GM12878 (cell line): ENCODE measurements around the gene ZNF148. TPM values are rescaled to one million over a fixed set of nuclear protein-coding genes. Genes with fewer than 3 reads are reported as not detected.

Experiments used
- ATAC-seq: fragments of 200-7000 bp; cut with Tn5 transposase; 3 replicates; pipeline ENCODE4 v1.9.1; 2020; ENCODE audit warnings: mild to moderate bottlenecking, moderate library complexity
- BruUV-seq: library from RNA; stranded (reverse); fragments of 400-500 nt; replicated peaks from 2 replicates; lab custom pipeline; 2021; lab: Mats Ljungman, UMichigan
- CTCF ChIA-PET: fragments of 300-600 bp; sonication (Branson Sonifier 250); formaldehyde crosslinking; extraction: SDS; loops from one replicate; lab custom pipeline; 2021; ENCODE audit warnings: inconsistent platforms; lab: Yijun Ruan, JAX
- POLR2A ChIA-PET: fragments of 350-600 bp; formaldehyde crosslinking; extraction: SDS; loops from one replicate; lab custom pipeline; 2021; ENCODE audit warnings: inconsistent platforms; lab: Charles Lee
- RAD21 ChIA-PET: fragments of 300-600 bp; sonication (Branson Sonifier 250); formaldehyde crosslinking; loops from one replicate; lab custom pipeline; 2023; ENCODE audit warnings: antibody characterized with exemption; ENCODE audit not compliant: unreplicated experiment; lab: Charles Lee
- SMC1A ChIA-PET: fragments of 300-600 bp; sonication (Branson Sonifier 250); formaldehyde crosslinking; loops from one replicate; lab custom pipeline; 2023; ENCODE audit not compliant: unreplicated experiment, uncharacterized antibody; lab: Charles Lee
- DNase-seq: peaks from one replicate; pipeline ENCODE4 v3.0.0-alpha.2; 2011; ENCODE audit warnings: low read depth, low spot score
- FAIRE-seq: peaks from 3 replicates; lab custom pipeline; 2011; peaks lifted over from hg19 to GRCh38; lab: Jason Lieb, UNC
- H2AFZ ChIP-seq: 2 replicates; pipeline ENCODE4 v1.6.0; 2011; ENCODE audit warnings: low read depth, low read length, control low read depth; ENCODE audit not compliant: control insufficient read depth
- H3K27ac ChIP-seq: 2 replicates; pipeline ENCODE4 v1.5.1; 2011; ENCODE audit warnings: control low read depth; ENCODE audit not compliant: control insufficient read depth, insufficient read depth
- H3K27me3 ChIP-seq, 2 experiments: replicated peaks in 1 of 2; 2 replicates each; pipeline versions ENCODE4 v1.6.0 to v1.6.1; 2011; ENCODE audit warnings: low read length in 1 of 2; ENCODE audit not compliant: control insufficient read depth in 2 of 2, insufficient read depth in 2 of 2
- H3K36me3 ChIP-seq, 2 experiments: 2 replicates each; pipeline ENCODE4 v1.5.1; 2011; ENCODE audit warnings: low read length in 1 of 2; ENCODE audit not compliant: control insufficient read depth in 2 of 2, insufficient read depth in 2 of 2
- H3K4me1 ChIP-seq: 2 replicates; pipeline ENCODE4 v1.6.1; 2011; ENCODE audit warnings: mild to moderate bottlenecking, low read length, moderate library complexity, mixed read lengths; ENCODE audit not compliant: control insufficient read depth, insufficient read depth
- H3K4me2 ChIP-seq: 2 replicates; pipeline ENCODE4 v1.6.0; 2011; ENCODE audit warnings: control low read depth; ENCODE audit not compliant: control insufficient read depth, insufficient read depth
- H3K4me3 ChIP-seq: fragments of 200-600 bp; sonication (generic); 2 replicates; pipeline ENCODE4 v1.5.1; 2016
- H3K79me2 ChIP-seq: 2 replicates; pipeline ENCODE4 v1.6.0; 2011; ENCODE audit warnings: low read length; ENCODE audit not compliant: control insufficient read depth, insufficient read depth
- H3K9ac ChIP-seq: 2 replicates; pipeline ENCODE4 v1.8.0; 2011; ENCODE audit warnings: low read length, control low read depth, mixed read lengths; ENCODE audit not compliant: control insufficient read depth, insufficient read depth
- H3K9me3 ChIP-seq: replicated peaks from 3 replicates; pipeline ENCODE4 v1.5.1; 2011; ENCODE audit warnings: mild to moderate bottlenecking, low read length; ENCODE audit not compliant: control insufficient read depth, insufficient read depth
- H4K20me1 ChIP-seq: 2 replicates; pipeline ENCODE4 v1.6.0; 2011; ENCODE audit not compliant: control insufficient read depth, insufficient read depth
- CUX1 ChIP-seq: IDR thresholded peaks from 2 replicates; pipeline ENCODE4 v1.6.1; 2012; ENCODE audit warnings: improper control_type of control experiment, low read depth, low read length; ENCODE audit not compliant: insufficient replicate concordance
- EP300 ChIP-seq, 2 experiments: fragments of 150-350 bp in 1 of 2; IDR thresholded peaks; 2 replicates each; pipeline ENCODE4 v1.6.1; 2011 to 2012; ENCODE audit warnings: low read depth in 2 of 2, low read length in 2 of 2, borderline replicate concordance in 1 of 2, improper control_type of control experiment in 1 of 2, inconsistent platforms in 1 of 2; ENCODE audit not compliant: control insufficient read depth in 1 of 2
- FOXK2 ChIP-seq: fragments of 450-650 bp; IDR thresholded peaks from 2 replicates; pipeline ENCODE4 v1.6.1; 2017; ENCODE audit warnings: mild to moderate bottlenecking, moderate library complexity
- GATAD2B ChIP-seq: fragments of 450-650 bp; conservative IDR thresholded peaks from 2 replicates; pipeline ENCODE4 v1.6.1; 2017; ENCODE audit warnings: low read depth, mild to moderate bottlenecking, moderate library complexity
- HCFC1 ChIP-seq: fragments of 150-350 bp; IDR thresholded peaks from 2 replicates; pipeline ENCODE4 v1.6.1; 2014; ENCODE audit warnings: low read length
- IRF3 ChIP-seq: fragments of 450-650 bp; IDR thresholded peaks from 2 replicates; pipeline ENCODE4 v1.6.1; 2014; ENCODE audit warnings: mild to moderate bottlenecking
- PBX3 ChIP-seq: IDR thresholded peaks from 2 replicates; pipeline ENCODE4 v1.6.1; 2011; ENCODE audit warnings: mild to moderate bottlenecking, low read depth, low read length, moderate library complexity; ENCODE audit not compliant: insufficient replicate concordance
- POLR2A ChIP-seq: IDR thresholded peaks from 2 replicates; pipeline ENCODE4 v1.6.1; 2011; ENCODE audit warnings: low read depth, mild to moderate bottlenecking, low read length
- RAD51 ChIP-seq: fragments of 450-650 bp; IDR thresholded peaks from 2 replicates; pipeline ENCODE4 v1.6.1; 2016; ENCODE audit warnings: moderate library complexity, mild to moderate bottlenecking, inconsistent platforms
- SRF ChIP-seq, 2 experiments: IDR thresholded peaks; 2 replicates each; pipeline ENCODE4 v1.6.1; 2011; ENCODE audit warnings: low read depth in 2 of 2, low read length in 2 of 2, mild to moderate bottlenecking in 1 of 2, moderate library complexity in 1 of 2
- USF2 ChIP-seq: IDR thresholded peaks from 2 replicates; pipeline ENCODE4 v1.6.1; 2011; ENCODE audit warnings: low read depth, low read length, improper control_type of control experiment, borderline replicate concordance
- WGBS: methylation state at CpG from one replicate; pipeline ENCODE4 v1.1.6; 2016; ENCODE audit warnings: low lambda C conversion rate; ENCODE audit not compliant: insufficient replicate concordance, insufficient coverage; ENCODE audit errors: missing lambda C conversion rate; 5-methylcytosine and 5-hydroxymethylcytosine counted together
- in situ Hi-C: fragments of 300-500 bp; cut with MboI; formaldehyde crosslinking; loops from 9 replicates; pipeline ENCODE4 v1.14.3; 2018; ENCODE audit warnings: mixed read lengths
- intact Hi-C: fragments of 100-400 bp; cut with micrococcal nuclease; formaldehyde crosslinking; loops from one replicate; pipeline ENCODE4 v1.14.2; 2022; ENCODE audit not compliant: unreplicated experiment
- polyA plus RNA-seq, 11 experiments: library from polyadenylated mRNA; depleted of rRNA in 4 of 11; unstranded in 6 of 11; stranded (reverse) in 5 of 11; fragments of >200 nt; fragmentation: Nextera tagmentation in 4 of 11; fragmentation: Illumina TruSeq in 1 of 11; extraction: Ambion mirVana in 4 of 11; extraction: Trizol in 1 of 11; gene quantifications; 1 replicate in 1 of 11; 2 replicates in 10 of 11; pipeline versions ENCODE4 v1.2.1 to v1.2.3, GENCODE V29; 2011 to 2016; ENCODE audit warnings: inconsistent platforms in 2 of 11, missing spikeins in 2 of 11, low read depth in 1 of 11
- total RNA-seq, 4 experiments: library from RNA; depleted of rRNA in 3 of 4; stranded (reverse); fragments of >200 nt in 3 of 4; fragmentation: Illumina TruSeq in 1 of 4; extraction: Trizol in 1 of 4; gene quantifications; 2 replicates each; pipeline versions ENCODE4 v1.2.1 to v1.2.3, GENCODE V29; 2013 to 2021

ZNF148 gene
- total and polyA plus RNA-seq, 10 of the 15 experiments (the other 5 are each of a cell fraction or from before 2014, with no cell fraction given): 8.6 to 40.4 (median 26.7) TPM

- ChIA-PET SMC1A (no interaction called here), POLR2A (no interaction called here), CTCF (interaction anchor here (0.9 kb wide), 1 partner anchor 19 kb away, joined by 3 read pairs; no protein-coding TSS in a partner anchor), RAD21 (no interaction called here)
- Histone ChIP-seq H3K27ac (no peak overlapping the region), H4K20me1 (no peaks in the 10 kb centered on the region), H3K27me3 (no peaks in the 10 kb centered on the region), H3K4me1 (no peaks in the 10 kb centered on the region), H3K4me3 (no peak overlapping the region), H2AFZ (no peak overlapping the region), H3K79me2 (peaks cover 19% of the 10 kb centered on the region), H3K9ac (no peak overlapping the region), H3K4me2 (no peak overlapping the region), H3K9me3 (no peaks in the 10 kb centered on the region), H3K36me3 (peaks cover 3 to 8% of the 10 kb centered on the region in 2 experiments; a peak in 3 of 4 replicates)
- ATAC-seq: no peak
- in situ Hi-C loops: no loop called here
- FAIRE-seq: no peak
- BruUV-seq: no TSS peak
- WGBS: 97% methylated on average over 3 of the region's 3 CpGs
- no peak for DNase-seq
- no peak for TF ChIP-seq GATAD2B
- no peak for TF ChIP-seq IRF3
- no peak for TF ChIP-seq POLR2A
- TF ChIP-seq EP300 (IDR thresholded peaks at IDR 0.05; ENCODE audit: borderline replicate concordance in 1 of 2, control insufficient read depth in 1 of 2, low read depth in 2 of 2, low read length in 2 of 2): no peak
- no peak for TF ChIP-seq HCFC1
- TF ChIP-seq FOXK2: no peak
- TF ChIP-seq SRF (IDR thresholded peaks at IDR 0.05; ENCODE audit: low read depth in 2 of 2, low read length in 2 of 2): no peak
- TF ChIP-seq CUX1: no peak
- TF ChIP-seq RAD51: no peak
- no peak for TF ChIP-seq PBX3
- no peak for TF ChIP-seq USF2
- intact Hi-C loops: no loop called here
These were observed 74.7 kb downstream of the ZNF148 start for GRCh38 chr3:125300416-125300815.
